ENCODE measurements around the gene PACSIN3. TPM values are rescaled to one million over a fixed set of nuclear protein-coding genes. Genes with fewer than 3 reads are reported as not detected.
A peak's percentile ranks its signal among the peaks of the same experiment; 100 is the strongest.

Gene PACSIN3
- 100 to 1,000 TPM; 146 to 335 (median 257) TPM for total RNA-seq
- polyA plus RNA-seq, result 100 to 1,000 TPM; 163 to 209 TPM
- long read RNA-seq, donor 1, transcript PACSIN3-201 (11 exons, 1,843 nt), result major isoform, 131 of 220 reads
- long read RNA-seq, donor 1, partial matches to known transcripts, result 50 of 220 reads
- long read RNA-seq, donor 1, other reads (novel, unspliced or antisense), result 35 of 220 reads
- long read RNA-seq, donor 2, transcript PACSIN3-201 (11 exons, 1,843 nt), result major isoform, 151 of 391 reads
- long read RNA-seq, donor 2, partial matches to known transcripts, result 178 of 391 reads
- long read RNA-seq, donor 2, other reads (novel, unspliced or antisense), result 60 of 391 reads
- long read RNA-seq, donor 3, transcript PACSIN3-201 (11 exons, 1,843 nt), result major isoform, 84 of 207 reads
- long read RNA-seq, donor 3, partial matches to known transcripts, result 65 of 207 reads
- long read RNA-seq, donor 3, other reads (novel, unspliced or antisense), result 55 of 207 reads

- TF ChIP-seq CTCF (IDR thresholded peaks at IDR 0.05), result peak in 2 of 9 donors; percentile 14 to 26
- Histone ChIP-seq H3K36me3 (peaks cover 0 to 4% (median 0%) of the 10 kb centered on the region in 9 donors), H3K27ac (peak within 1 kb of the TSS; percentile 89 to 100 (median 96)), H3K9me3 (no peaks in the 10 kb centered on the region), H3K4me1 (peaks cover 9 to 76% (median 53%) of the 10 kb centered on the region in 9 donors), H3K27me3 (peaks cover 0 to 50% (median 0%) of the 10 kb centered on the region in 7 donors), H3K4me3 (peak within 1 kb of the TSS; percentile 63 to 85 (median 72))
- WGBS, 2 donors, result 1% methylated on average over 72 to 80 of the region's 80 CpGs
- ATAC-seq (peak; percentile 7 to 61 (median 37)), DNase-seq (peak; percentile 43 to 71)
- intact Hi-C loops (cut with DNase I), result loop anchor here in 7 of 10 donors (1.0 to 10.0 kb wide), 6 partner anchors 28 to 169 kb away; partner anchors contain the start of genes DDB2 (in 5 of the 7) and MYBPC3 (in 3 of the 7)
Measured at GRCh38 chr11:47186076-47186699, at the start of gene PACSIN3. Gene PACSIN3, minus strand, starts transcription at chr11:47186434. Its CDS starts 3,707 bp downstream, at chr11:47182727.

- 90% methylated on average over 12 of the region's 12 CpGs for WGBS, 2 donors
Measured at GRCh38 chr11:47235163-47235562, 48.9 kb upstream of the PACSIN3 start.

GRCh38 chr11:47234669-47235100 lies 48.5 kb upstream of the PACSIN3 start:
- Histone ChIP-seq H3K4me1 (peaks cover 5 to 38% (median 23%) of the 10 kb centered on the region in 9 donors), H3K27me3 (no peaks in the 10 kb centered on the region), H3K36me3 (peaks cover 0 to 74% (median 18%) of the 10 kb centered on the region in 9 donors), H3K4me3 (peak overlapping the region in 3 of 10 donors; percentile 2 to 13 (median 8)), H3K9me3 (no peaks in the 10 kb centered on the region), H3K27ac (peak overlapping the region in 8 of 10 donors; percentile 47 to 73 (median 56))
- ATAC-seq (peak in 7 of 8 donors; percentile 37 to 76 (median 47)), DNase-seq (peak in 1 of 2 donors; percentile 47)
- intact Hi-C loops (cut with DNase I), result loop anchor here in 4 of 10 donors (10.0 kb wide), 2 partner anchors 50 to 120 kb away; partner anchors contain the start of genes MYBPC3 (in 3 of the 4) and PACSIN3 (in 1 of the 4)
- no peak for TF ChIP-seq CTCF (IDR thresholded peaks at IDR 0.05)
- 25 to 29% methylated on average over 12 of the region's 12 CpGs for WGBS, 2 donors

More at GRCh38 chr11:47235163-47235562, 48.9 kb upstream of the PACSIN3 start:
- Histone ChIP-seq H3K27me3 (no peaks in the 10 kb centered on the region), H3K4me1 (peaks cover 5 to 38% (median 23%) of the 10 kb centered on the region in 9 donors), H3K4me3 (no peak overlapping the region), H3K9me3 (no peaks in the 10 kb centered on the region), H3K36me3 (peaks cover 0 to 74% (median 20%) of the 10 kb centered on the region in 9 donors), H3K27ac (peak overlapping the region in 3 of 10 donors; percentile 58 to 73 (median 64))
- TF ChIP-seq CTCF (IDR thresholded peaks at IDR 0.05), result no peak
- no peak for DNase-seq
- ATAC-seq, result no peak
- intact Hi-C loops (cut with DNase I), result loop anchor here in 4 of 10 donors (10.0 kb wide), 2 partner anchors 50 to 120 kb away; partner anchors contain the start of genes MYBPC3 (in 3 of the 4) and PACSIN3 (in 1 of the 4)

Data from heart right ventricle (tissue), 16 donors.